ENCODE data around the gene TLCD1.

The TLCD1 gene

GRCh38 chr17:28686296-28686695 is 39.7 kb downstream of the TLCD1 start:
- no peak for DNase-seq (ENCODE audit: low read depth in 2 of 2)

GRCh38 chr17:28685366-28685765 is 40.7 kb downstream of the TLCD1 start:
- no peak for DNase-seq (ENCODE audit: low read depth in 2 of 2)

GRCh38 chr17:28684963-28685362 is 41.1 kb downstream of the TLCD1 start:
- no peak for DNase-seq (ENCODE audit: low read depth in 2 of 2)

GRCh38 chr17:28682655-28683054 is 43.4 kb downstream of the TLCD1 start:
- DNase-seq (ENCODE audit: low read depth in 2 of 2), result no peak

GRCh38 chr17:28675980-28676379 is 50.1 kb downstream of the TLCD1 start:
- DNase-seq (ENCODE audit: low read depth in 2 of 2), result no peak

GRCh38 chr17:28675490-28675889 is 50.5 kb downstream of the TLCD1 start:
- DNase-seq (ENCODE audit: low read depth in 2 of 2), result no peak

Measured in activated CD8-positive, alpha-beta memory T cell treated with anti-CD3 and anti-CD28 coated beads for 4 hours (primary cell).